ENCODE measurements around the gene LTBP1. TPM values are rescaled to one million over a fixed set of nuclear protein-coding genes. Genes with fewer than 3 reads are reported as not detected.

Gene LTBP1
- total RNA-seq, 1 experiment from 2014 or later, result 28.5 TPM

- Histone ChIP-seq H4K20me1 (ENCODE audit: control insufficient read depth, insufficient read depth, insufficient read length) (no peaks in the 10 kb centered on the region), H2BK20ac (ENCODE audit: low read depth, low read length, poor library complexity, severe bottlenecking) (no peak overlapping the region), H2BK15ac (ENCODE audit: low read depth, low read length) (no peak overlapping the region), H3K27ac (ENCODE audit: insufficient read length, low read depth, low read length) (no peak overlapping the region), H3K56ac (ENCODE audit: insufficient read length, low read depth, low read length) (no peak overlapping the region), H3K14ac (ENCODE audit: insufficient read depth, low read length) (no peak overlapping the region), H3K9me3 (ENCODE audit: control insufficient read depth, low read depth, low read length) (no peaks in the 10 kb centered on the region), H2BK12ac (ENCODE audit: insufficient read length, low read depth, low read length) (no peak overlapping the region), H2BK5ac (ENCODE audit: insufficient read length, low read length) (no peak overlapping the region), H3K4me2 (ENCODE audit: insufficient read depth, insufficient read length, low read length) (no peak overlapping the region), H4K5ac (ENCODE audit: insufficient read length, low read depth, low read length) (no peak overlapping the region), H3K4ac (ENCODE audit: low read depth, low read length) (no peak overlapping the region), H4K8ac (replicated peaks; ENCODE audit: insufficient read length, low read depth, low read length) (no peak overlapping the region), H2BK120ac (ENCODE audit: low read depth, low read length, poor library complexity, severe bottlenecking) (no peak overlapping the region), H3K9ac (ENCODE audit: extremely low read depth, insufficient read length, low read length) (no peak overlapping the region), H3K27me3 (ENCODE audit: insufficient read depth, low read length) (no peaks in the 10 kb centered on the region), H3K23ac (ENCODE audit: insufficient read length, low read depth, low read length) (no peak overlapping the region), H3K4me1 (ENCODE audit: insufficient read depth, low read length) (no peaks in the 10 kb centered on the region), H2AK5ac (ENCODE audit: insufficient read length, low read length) (no peak overlapping the region), H2AFZ (ENCODE audit: low read length) (no peak overlapping the region), H4K91ac (ENCODE audit: insufficient read length, low read depth, low read length) (no peak overlapping the region), H3T11ph (ENCODE audit: low read length) (no peak overlapping the region), H3K79me2 (ENCODE audit: insufficient read depth, low read length) (no peaks in the 10 kb centered on the region), H3K18ac (ENCODE audit: insufficient read length, low read depth, low read length) (no peak overlapping the region), H3K79me1 (ENCODE audit: insufficient read depth, low read depth, low read length, poor library complexity, severe bottlenecking) (no peaks in the 10 kb centered on the region), H3K23me2 (ENCODE audit: insufficient read length, low read depth, low read length, poor library complexity, severe bottlenecking) (no peaks in the 10 kb centered on the region)
- Mint-ChIP-seq H3K27ac (no peak overlapping the region), H3K4me3 (no peak overlapping the region), H3K4me1 (peaks cover 2 to 7% of the 10 kb centered on the region in 2 experiments; a peak in 3 of 4 replicates), H3K9me3 (no peaks in the 10 kb centered on the region), H3K27me3 (ENCODE audit: low read depth) (no peaks in the 10 kb centered on the region; the same call in 1 of the 2 replicates), H3K36me3 (ENCODE audit: insufficient read depth in 1 of 3, low read depth in 3 of 3) (no peaks in the 10 kb centered on the region)
- DNase-seq, result no peak
- WGBS (ENCODE audit: extremely low coverage, insufficient read length, low lambda C conversion rate), result no CpG with 5 or more reads among the region's 2 CpGs
- no peak for TF ChIP-seq CTCF (conservative IDR thresholded peaks at IDR 0.05)
Observed at GRCh38 chr2:33287507-33288005, 340.8 kb downstream of the LTBP1 start.
